Effector CD4-positive, alpha-beta T cell (primary cell): ENCODE results near the gene DCST2.

Experiments used
- DNase-seq: peaks from one replicate; pipeline ENCODE4 v3.0.0-alpha.2; 2020

Gene DCST2

DNA sequence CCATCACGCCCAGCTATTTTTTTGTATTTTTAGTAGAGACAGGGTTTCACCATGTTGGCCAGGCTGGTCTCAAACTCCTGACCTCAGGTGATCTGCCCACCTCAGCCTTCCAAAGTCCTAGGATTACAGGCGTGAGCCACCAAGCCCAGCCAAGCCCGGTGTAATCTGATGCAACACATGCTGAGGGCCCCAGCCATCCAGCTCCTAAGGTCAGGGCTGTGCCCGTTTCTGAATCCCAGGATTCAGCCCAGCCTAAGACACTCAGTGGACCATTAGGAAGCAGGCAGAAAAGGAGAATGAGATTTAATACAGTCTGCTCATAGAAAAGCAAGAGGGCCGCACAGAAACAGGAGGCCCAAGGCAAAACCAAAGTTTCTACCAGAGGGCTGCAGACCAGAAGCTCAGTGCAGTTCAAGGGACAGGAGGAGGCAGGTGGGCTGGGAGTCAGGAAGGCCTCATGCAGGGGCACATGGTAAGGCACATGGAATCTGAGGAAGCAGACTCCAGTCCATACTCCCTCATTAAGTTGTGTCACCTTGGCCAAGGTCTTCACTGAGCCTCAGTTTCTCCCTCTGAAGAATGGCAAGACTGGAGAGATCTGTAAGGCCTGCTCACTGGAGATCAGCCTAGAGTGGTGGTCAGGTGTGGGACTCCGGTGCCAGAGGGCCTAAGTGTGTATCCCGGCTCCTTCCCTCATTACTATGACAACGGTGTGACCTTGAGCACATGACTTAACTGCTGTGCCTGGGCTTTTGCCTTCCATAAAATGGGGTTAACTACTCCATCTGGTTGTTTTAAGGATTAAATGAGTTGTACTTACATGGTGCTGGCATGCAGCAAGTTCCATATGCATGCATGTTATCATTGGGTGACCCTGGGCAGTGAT, 15.1 kb upstream of the DCST2 start:
- DNase-seq: no peak

- DNase-seq: peak; percentile 54
Observed at GRCh38 chr1:155044812-155045657, 11.5 kb upstream of the DCST2 start.

DNA sequence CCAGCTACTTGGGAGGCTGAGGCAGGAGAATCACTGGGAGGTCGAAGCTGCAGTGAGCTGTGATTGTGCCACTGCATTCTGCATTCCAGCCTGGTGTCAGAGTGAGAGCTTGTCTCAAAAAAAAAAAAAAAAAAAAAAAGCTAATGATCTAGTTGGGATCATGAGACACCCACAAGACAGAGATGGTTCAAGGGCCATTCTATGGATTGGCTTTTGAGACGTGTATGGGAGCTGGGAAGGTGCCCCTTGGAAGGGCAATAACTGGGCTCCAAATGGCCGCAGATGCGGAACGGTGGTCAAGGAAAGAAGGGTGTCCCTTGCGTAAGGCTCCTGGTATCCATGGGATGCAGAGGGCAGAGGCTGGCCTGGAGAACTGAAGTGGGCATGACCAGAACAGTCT, 10.8 kb upstream of the DCST2 start:
- DNase-seq: no peak

- no peak for DNase-seq
Observed at GRCh38 chr1:155043793-155044192, 10.2 kb upstream of the DCST2 start.

DNA sequence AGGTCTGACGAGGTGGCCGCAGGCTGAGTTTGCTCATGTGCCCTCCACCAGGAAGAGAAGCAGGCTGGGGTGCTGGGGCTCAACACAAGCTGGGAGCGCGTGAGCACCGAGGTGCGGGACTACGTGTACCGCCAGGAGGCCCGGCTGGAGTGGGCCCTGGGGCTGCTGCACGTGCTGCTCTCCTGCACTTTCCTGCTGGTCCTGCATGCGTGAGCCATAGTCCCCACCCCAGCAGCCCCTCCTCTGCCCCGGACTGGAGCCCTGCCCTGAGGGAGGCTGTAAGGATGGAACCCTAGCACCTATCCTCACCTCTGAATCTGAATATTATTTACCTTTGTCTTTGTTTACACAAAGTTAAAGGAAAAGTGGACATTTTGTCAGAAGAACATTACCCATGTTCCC, 9.7 kb upstream of the DCST2 start:
- DNase-seq: no peak

- no peak for DNase-seq
Observed at GRCh38 chr1:155042789-155043188, 9.2 kb upstream of the DCST2 start.

DNA sequence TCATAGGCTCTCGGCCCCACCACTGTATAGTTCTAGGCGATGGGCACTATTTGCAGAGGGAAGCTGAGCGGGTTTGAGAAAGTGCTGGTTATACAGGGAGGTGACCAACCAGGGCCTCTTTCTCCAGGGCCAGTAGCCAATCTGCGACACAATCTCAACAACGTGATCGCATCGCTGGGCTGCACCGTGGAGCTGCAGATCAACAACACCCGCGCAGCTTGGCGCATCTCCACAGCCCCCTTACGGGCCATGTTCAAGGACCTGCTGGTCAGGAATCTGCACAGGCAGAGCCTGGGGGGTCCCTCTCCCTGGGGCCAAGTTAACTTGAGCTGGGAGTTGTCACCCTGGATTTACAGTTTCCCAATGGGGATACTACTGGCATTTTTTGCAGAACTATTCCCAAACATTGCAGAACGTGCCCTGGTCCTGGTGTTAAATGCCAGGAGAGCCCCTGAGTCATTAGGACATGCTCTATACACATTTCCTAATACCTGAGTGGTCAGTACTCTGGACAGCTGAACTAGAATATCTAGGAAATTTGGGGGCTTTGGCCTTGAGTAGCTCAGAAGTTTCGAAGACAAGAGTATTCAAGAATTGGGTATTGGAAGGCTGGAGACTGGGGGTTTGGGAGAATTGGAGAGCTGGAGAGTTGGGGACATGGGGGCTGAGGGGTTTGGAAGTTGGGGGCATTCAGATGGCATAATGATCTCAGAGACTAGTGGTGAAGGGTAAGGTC, 6.9 kb upstream of the DCST2 start:
- DNase-seq: no peak

DNA sequence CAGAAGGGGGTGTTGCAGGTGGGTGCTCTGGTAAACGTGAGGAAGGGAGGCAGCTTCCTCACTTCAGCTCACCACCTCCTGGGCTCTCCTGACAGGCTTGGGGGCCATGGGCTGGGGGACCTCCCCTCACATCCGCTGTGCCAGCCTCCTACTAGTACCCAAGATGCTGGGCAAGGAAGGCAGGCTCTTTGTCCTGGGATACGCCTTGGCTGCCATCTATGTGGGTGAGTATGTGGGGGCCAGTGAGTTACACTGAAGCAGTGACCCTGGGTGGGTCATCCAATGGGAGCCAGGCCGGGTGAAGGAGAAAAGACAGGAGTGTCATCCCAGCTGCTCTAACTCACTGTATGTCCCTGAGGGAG, 5.7 kb upstream of the DCST2 start:
- no peak for DNase-seq

DNA sequence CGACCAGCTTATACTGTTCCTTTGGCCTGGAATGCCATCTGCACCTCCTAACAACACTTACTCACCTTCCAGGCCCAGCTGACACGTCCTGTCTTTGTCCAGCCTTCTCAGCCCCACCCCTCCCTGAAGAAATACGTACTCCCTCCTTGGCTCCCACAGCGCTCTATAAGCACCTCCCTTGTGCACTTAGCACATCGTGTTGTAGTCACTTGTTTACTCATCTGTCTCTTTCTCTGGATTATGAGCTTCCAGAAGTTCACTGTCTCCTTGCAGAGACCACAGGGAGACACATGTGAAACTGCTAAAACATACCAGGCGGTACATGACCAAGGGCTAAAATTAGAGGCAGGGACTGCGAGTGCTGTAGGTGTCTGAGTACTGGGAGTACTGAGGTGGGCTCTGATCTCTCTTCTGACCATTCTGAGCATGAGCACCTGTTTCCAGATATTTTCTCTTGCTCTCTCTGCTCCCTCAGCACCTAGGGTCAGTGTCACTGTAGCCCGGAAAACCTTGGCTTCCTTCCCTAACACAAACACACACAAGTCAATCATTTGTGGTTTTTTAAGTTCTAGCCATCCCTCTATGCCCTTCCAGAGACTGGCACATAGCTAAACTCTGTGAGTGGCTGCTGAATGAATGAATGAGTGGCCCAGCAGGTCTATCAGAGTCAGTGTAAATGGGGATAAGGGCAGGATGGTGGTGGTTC, 5.2 kb upstream of the DCST2 start:
- DNase-seq: no peak

- DNase-seq: no peak
Observed at GRCh38 chr1:155037851-155038441, 4.4 kb upstream of the DCST2 start.

GRCh38 chr1:155037043-155037442, 3.5 kb upstream of the DCST2 start:
- DNase-seq: no peak

DNA sequence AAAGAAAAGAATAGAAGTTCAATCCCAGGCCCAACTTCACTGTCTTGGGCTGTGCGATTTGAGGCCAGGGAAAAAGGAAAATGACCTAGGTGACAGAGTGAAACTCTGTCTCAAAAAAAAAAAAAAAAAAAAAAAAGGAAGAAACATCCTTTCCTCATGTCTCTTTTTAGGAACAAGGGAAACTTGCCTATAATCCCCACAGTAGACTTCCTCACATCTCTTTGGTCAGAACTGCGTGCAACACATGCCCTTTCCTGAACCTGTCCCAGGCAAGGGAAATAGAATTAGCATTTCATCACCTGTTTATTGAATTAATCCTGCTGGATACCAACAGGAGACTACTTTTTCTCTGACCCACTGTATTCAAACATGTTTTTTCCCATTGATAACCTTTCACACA, 2.4 kb upstream of the DCST2 start:
- DNase-seq: no peak

DNA sequence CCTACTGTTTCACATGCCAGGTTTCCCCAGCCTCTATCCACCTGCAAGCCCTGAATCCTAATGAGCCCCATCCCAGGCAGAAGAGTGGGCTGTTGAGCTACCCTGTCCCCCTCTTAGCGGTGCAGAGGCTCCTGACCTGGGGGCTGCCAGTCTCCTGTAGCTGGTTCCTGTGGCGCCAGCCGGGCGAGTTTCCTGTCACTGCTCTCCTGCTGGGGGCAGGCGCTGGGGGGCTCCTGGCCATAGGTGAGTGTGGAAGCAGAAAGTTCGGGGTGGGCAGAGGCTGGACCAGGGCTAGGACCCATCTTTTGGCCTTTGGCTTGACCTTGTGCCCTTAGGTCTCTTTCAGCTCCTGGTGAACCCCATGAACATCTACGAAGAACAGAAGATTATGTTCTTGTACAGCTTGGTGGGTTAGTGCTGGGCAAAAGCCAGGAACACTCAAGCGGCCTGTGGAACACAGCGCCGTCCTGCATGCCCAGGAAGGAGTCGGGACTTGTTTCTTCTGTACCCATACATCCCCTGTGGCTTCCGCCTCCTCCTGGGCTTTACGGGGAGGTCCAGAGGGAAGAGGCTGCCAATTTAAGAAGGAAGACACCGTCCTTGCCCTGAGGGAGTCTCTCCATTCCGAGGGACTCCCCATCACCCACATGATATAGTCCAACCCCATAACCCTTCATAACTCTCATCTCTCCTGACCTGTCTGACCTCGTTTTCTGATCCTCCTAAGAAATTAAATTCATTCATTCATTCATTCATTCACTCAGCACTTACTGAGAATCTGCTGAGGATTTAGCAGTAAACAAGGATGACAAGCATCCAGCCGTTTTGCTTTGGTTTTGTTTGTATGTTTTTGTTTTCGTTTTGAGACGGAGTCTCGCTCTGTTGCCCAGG, 982 bp upstream of the DCST2 start:
- DNase-seq: no peak

- DNase-seq: no peak
Observed at GRCh38 chr1:155032886-155033285, 695 bp downstream of the DCST2 start.

DNA sequence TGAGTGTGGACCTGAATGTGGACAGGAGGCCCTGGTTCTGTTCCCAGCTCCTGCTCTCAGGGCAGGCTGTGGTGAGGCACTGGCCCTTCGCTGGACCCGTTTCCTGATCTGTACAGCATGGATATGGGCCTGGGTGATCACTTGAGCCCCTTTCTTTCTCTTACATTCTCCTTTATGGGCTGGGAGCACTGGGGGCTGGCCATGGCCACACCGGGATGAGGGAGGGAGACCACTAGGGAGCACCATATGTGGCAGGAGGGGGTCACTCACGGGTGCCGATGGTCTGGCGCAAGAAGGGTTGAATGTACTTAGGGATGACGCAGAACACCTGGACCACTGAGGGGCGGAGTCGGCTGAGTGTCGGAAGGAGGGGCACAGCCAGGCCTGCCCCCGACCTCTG, 2.7 kb downstream of the DCST2 start:
- DNase-seq: no peak

DNA sequence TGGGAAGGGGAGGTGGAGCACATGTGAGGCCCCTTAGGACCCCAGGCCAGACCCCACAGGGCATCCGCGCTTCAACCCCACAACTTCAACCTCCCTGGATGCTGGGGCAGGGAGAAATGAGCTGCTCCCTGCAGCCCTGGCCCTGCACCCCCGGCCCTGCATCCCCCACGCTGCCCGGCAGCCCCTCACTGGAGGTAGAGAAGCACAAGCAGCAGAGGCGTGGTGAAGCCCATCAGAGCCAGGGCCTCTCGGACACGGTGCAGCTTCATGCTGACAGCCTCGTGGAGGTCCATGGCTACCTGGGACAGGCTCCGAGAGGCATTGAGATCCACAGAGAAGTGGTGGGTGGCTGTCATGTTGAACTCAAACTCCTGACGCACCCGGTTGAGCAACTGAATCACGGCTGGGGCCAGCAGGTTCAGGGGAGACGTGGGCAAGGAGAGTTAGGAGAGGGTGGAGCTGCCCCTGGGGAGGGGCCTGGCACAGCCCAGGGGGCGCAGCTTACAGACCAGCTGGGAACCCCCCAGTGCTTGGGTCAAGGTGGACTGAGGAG, 3.3 kb downstream of the DCST2 start:
- DNase-seq: no peak

DNA sequence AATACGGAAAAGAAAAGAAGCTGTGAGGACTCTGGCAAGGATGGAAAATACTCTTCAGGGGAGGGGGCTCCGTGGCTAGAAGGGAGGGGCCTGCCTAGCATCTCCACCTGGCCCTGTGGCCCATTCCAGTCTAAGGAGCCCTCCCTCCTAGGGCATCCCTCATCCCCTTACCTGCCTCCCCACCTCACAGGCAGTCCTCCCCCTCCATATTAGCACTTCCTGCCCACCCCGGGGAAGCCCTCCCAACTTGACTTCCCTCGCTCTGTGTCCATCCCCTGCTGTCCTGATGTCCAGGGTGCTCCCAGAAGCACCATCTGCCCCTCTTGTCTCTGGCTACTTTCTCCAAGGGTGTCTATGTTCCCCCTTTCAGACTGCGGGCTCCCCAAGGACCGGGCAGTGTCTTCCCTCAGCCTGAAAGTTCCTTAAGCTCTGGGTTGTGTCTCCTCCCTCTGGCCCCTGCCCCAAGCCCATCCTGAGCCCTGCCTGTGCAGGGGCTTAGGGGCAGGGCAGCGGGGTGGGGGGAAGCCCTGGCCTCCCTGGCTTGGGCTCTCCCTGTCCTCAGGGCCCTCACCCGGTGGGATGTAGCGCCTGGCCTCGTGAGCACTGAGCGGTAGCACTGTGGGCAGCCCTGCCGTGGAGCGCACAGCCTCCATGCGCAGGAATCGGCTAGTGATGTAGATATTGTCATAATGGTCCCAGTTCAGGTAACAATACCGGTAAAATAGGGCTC, 3.9 kb downstream of the DCST2 start:
- DNase-seq: no peak

DNA sequence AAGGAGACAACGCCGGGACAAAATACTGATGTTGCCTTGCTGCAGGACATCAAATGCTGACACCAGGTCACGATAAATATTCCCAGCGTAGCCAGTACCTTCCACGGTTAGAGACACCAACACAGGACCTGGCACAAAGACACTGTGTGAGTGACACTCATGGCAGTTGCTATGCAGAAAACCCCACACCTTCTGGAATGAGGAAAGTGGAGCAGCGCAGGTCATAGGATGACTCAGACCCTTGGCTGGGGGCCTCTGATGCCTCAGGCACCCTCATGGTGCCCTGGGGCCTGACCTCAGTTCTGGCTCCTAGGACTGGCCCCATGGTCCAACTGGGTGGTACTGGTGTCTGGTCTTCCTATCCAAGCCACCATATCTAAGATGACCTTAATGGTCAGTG, 7.0 kb downstream of the DCST2 start:
- no peak for DNase-seq

DNA sequence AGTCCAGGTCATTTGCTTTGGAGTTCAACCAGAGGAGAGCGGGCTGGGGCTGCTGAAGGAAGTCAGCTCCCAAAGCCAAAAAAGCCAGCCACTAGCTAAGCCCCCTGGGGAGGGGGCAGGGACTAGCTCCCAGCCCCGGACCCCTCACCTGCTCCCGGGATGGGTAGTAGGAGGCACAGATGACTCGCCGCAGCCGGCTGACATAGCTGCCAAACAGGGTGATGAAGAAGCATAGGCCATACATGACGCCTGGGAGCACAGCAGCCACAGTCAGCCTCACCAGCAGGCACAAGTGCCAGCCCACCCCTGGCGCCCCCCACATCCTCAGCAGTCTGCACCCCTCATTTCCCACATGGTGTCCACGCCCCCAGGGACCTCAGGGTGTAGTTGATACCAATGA, 7.4 kb downstream of the DCST2 start:
- no peak for DNase-seq

GRCh38 chr1:155024315-155024714, 9.3 kb downstream of the DCST2 start:
- DNase-seq: no peak
